H9 (cell line): ENCODE data around the gene PLD2. TPM values are rescaled to one million over a fixed set of nuclear protein-coding genes. Genes with fewer than 3 reads are reported as not detected.

ENCODE experiments used
- DNase-seq: peaks from one replicate; pipeline ENCODE4 v3.0.0-alpha.2; 2017
- H2AFZ ChIP-seq: one replicate; pipeline ENCODE4 v1.6.1; 2013; ENCODE audit warnings: mild to moderate bottlenecking, low read length, control low read depth, moderate library complexity
- H2AK5ac ChIP-seq: 2 replicates; pipeline ENCODE4 v1.6.1; 2013; ENCODE audit warnings: low read length, control low read depth, mixed read lengths; ENCODE audit not compliant: insufficient read length
- H2BK120ac ChIP-seq: one replicate; pipeline ENCODE4 v1.6.1; 2013; ENCODE audit warnings: low read depth, mild to moderate bottlenecking, low read length, control low read depth, inconsistent platforms; ENCODE audit not compliant: poor library complexity, severe bottlenecking
- H2BK12ac ChIP-seq: 2 replicates; pipeline ENCODE4 v1.6.1; 2013; ENCODE audit warnings: low read length, control low read depth, mixed read lengths, low read depth; ENCODE audit not compliant: insufficient read length
- H2BK15ac ChIP-seq: 2 replicates; pipeline ENCODE4 v1.6.1; 2013; ENCODE audit warnings: low read depth, low read length, control low read depth
- H2BK20ac ChIP-seq: one replicate; pipeline ENCODE4 v1.6.1; 2013; ENCODE audit warnings: low read depth, mild to moderate bottlenecking, low read length, control low read depth, inconsistent platforms; ENCODE audit not compliant: poor library complexity, severe bottlenecking
- H2BK5ac ChIP-seq: 2 replicates; pipeline ENCODE4 v1.6.1; 2013; ENCODE audit warnings: low read length, control low read depth, mixed read lengths; ENCODE audit not compliant: insufficient read length
- H3K14ac ChIP-seq: 2 replicates; pipeline ENCODE4 v1.6.1; 2013; ENCODE audit warnings: low read length, control low read depth; ENCODE audit not compliant: insufficient read depth
- H3K18ac ChIP-seq: 2 replicates; pipeline ENCODE4 v1.6.1; 2013; ENCODE audit warnings: low read depth, mild to moderate bottlenecking, mixed read lengths, low read length, control low read depth; ENCODE audit not compliant: insufficient read length
- H3K23ac ChIP-seq: 2 replicates; pipeline ENCODE4 v1.6.1; 2013; ENCODE audit warnings: low read length, control low read depth, mixed read lengths, low read depth; ENCODE audit not compliant: insufficient read length
- H3K23me2 ChIP-seq: 2 replicates; pipeline ENCODE4 v1.6.1; 2013; ENCODE audit warnings: low read depth, mild to moderate bottlenecking, mixed read lengths, low read length, control low read depth; ENCODE audit not compliant: insufficient read length, poor library complexity, severe bottlenecking
- H3K27ac ChIP-seq: 2 replicates; pipeline ENCODE4 v1.5.1; 2013; ENCODE audit warnings: low read length, control low read depth, mixed read lengths, low read depth; ENCODE audit not compliant: insufficient read length
- H3K27me3 ChIP-seq: 2 replicates; pipeline ENCODE4 v1.6.1; 2013; ENCODE audit warnings: low read length, control low read depth, inconsistent platforms; ENCODE audit not compliant: insufficient read depth
- H3K4ac ChIP-seq: 2 replicates; pipeline ENCODE4 v1.6.1; 2013; ENCODE audit warnings: low read depth, mild to moderate bottlenecking, control low read depth, inconsistent platforms, low read length, moderate library complexity
- H3K4me1 ChIP-seq: 2 replicates; pipeline ENCODE4 v1.6.1; 2013; ENCODE audit warnings: low read length, control low read depth, inconsistent platforms; ENCODE audit not compliant: insufficient read depth
- H3K4me2 ChIP-seq: 2 replicates; pipeline ENCODE4 v1.6.1; 2013; ENCODE audit warnings: low read length, control low read depth, mixed read lengths; ENCODE audit not compliant: insufficient read length, insufficient read depth
- H3K56ac ChIP-seq: 2 replicates; pipeline ENCODE4 v1.6.1; 2013; ENCODE audit warnings: low read depth, mild to moderate bottlenecking, mixed read lengths, low read length, control low read depth; ENCODE audit not compliant: insufficient read length
- H3K79me1 ChIP-seq: 2 replicates; pipeline ENCODE4 v1.6.1; 2013; ENCODE audit warnings: low read depth, mild to moderate bottlenecking, moderate library complexity, low read length, control low read depth, inconsistent platforms; ENCODE audit not compliant: insufficient read depth, poor library complexity, severe bottlenecking
- H3K79me2 ChIP-seq: 2 replicates; pipeline ENCODE4 v1.6.1; 2013; ENCODE audit warnings: low read length, control low read depth, inconsistent platforms; ENCODE audit not compliant: insufficient read depth
- H3K9ac ChIP-seq: 2 replicates; pipeline ENCODE4 v1.6.1; 2013; ENCODE audit warnings: low read length, control low read depth, mixed read lengths; ENCODE audit not compliant: insufficient read length; ENCODE audit errors: extremely low read depth
- H3K9me3 ChIP-seq: one replicate; pipeline ENCODE4 v1.6.1; 2013; ENCODE audit warnings: low read depth, low read length, inconsistent platforms; ENCODE audit not compliant: control insufficient read depth
- H3T11ph ChIP-seq: one replicate; pipeline ENCODE4 v1.6.1; 2013; ENCODE audit warnings: mild to moderate bottlenecking, low read length, control low read depth, inconsistent platforms
- H4K20me1 ChIP-seq: one replicate; pipeline ENCODE4 v1.6.1; 2013; ENCODE audit not compliant: control insufficient read depth, insufficient read length, insufficient read depth
- H4K5ac ChIP-seq: 2 replicates; pipeline ENCODE4 v1.6.1; 2013; ENCODE audit warnings: low read depth, mild to moderate bottlenecking, mixed read lengths, low read length, control low read depth; ENCODE audit not compliant: insufficient read length
- H4K8ac ChIP-seq: replicated peaks from 2 replicates; pipeline ENCODE4 v1.6.1; 2013; ENCODE audit warnings: low read length, control low read depth, mixed read lengths, low read depth; ENCODE audit not compliant: insufficient read length
- H4K91ac ChIP-seq: 2 replicates; pipeline ENCODE4 v1.6.1; 2013; ENCODE audit warnings: low read depth, mild to moderate bottlenecking, moderate library complexity, mixed read lengths, low read length, control low read depth; ENCODE audit not compliant: insufficient read length
- H3K27ac Mint-ChIP-seq, 3 experiments: 2 replicates in 2 of 3; 3 replicates in 1 of 3; pipeline ENCODE4 v1.8.0; 2020 to 2021; ENCODE audit warnings: mixed read lengths in 3 of 3, mild to moderate bottlenecking in 1 of 3, moderate library complexity in 1 of 3
- H3K27me3 Mint-ChIP-seq: 2 replicates; pipeline ENCODE4 v1.8.0; 2021; ENCODE audit warnings: low read depth, mild to moderate bottlenecking, moderate library complexity, mixed read lengths
- H3K36me3 Mint-ChIP-seq, 3 experiments: 2 replicates in 2 of 3; 3 replicates in 1 of 3; pipeline ENCODE4 v1.8.0; 2020 to 2021; ENCODE audit warnings: low read depth in 3 of 3, mixed read lengths in 3 of 3; ENCODE audit not compliant: insufficient read depth in 1 of 3
- H3K4me1 Mint-ChIP-seq, 2 experiments: 2 replicates each; pipeline ENCODE4 v1.8.0; 2020; ENCODE audit warnings: mixed read lengths in 2 of 2
- H3K4me3 Mint-ChIP-seq, 2 experiments: 2 replicates in 1 of 2; 3 replicates in 1 of 2; pipeline ENCODE4 v1.8.0; 2020 to 2021; ENCODE audit warnings: mild to moderate bottlenecking in 2 of 2, mixed read lengths in 2 of 2, moderate library complexity in 1 of 2
- H3K9me3 Mint-ChIP-seq, 2 experiments: 2 replicates in 1 of 2; 3 replicates in 1 of 2; pipeline ENCODE4 v1.8.0; 2020; ENCODE audit warnings: mild to moderate bottlenecking in 2 of 2, mixed read lengths in 2 of 2, moderate library complexity in 1 of 2
- CTCF ChIP-seq: fragments of 200-600 bp; sonication (generic); conservative IDR thresholded peaks from 3 replicates; pipeline ENCODE4 v1.8.0; 2021; ENCODE audit warnings: antibody characterized with exemption, mild to moderate bottlenecking
- WGBS: extraction: QIAGEN DNeasy Blood & Tissue Kit; methylation state at CpG from one replicate; pipeline ENCODE4 v1.1.7; 2013; ENCODE audit warnings: missing lambda C conversion rate, low lambda C conversion rate, mixed read lengths; ENCODE audit not compliant: insufficient read length; ENCODE audit errors: extremely low coverage; 5-methylcytosine and 5-hydroxymethylcytosine counted together
- total RNA-seq: library from RNA; stranded (reverse); gene quantifications from 2 replicates; pipeline ENCODE4 v1.2.1, GENCODE V29; 2021

Gene PLD2
- total RNA-seq, 1 experiment from 2014 or later = 63.3 TPM

GRCh38 chr17:4806456-4806776 lies 536 bp upstream of the PLD2 start:
- Mint-ChIP-seq H3K36me3 (peaks cover 14 to 29% (median 27%) of the 10 kb centered on the region in 3 experiments; a peak in 6 of 7 replicates), H3K27ac (no peak overlapping the region), H3K9me3 (no peaks in the 10 kb centered on the region), H3K4me3 (peak overlapping the region; percentile 69 to 82), H3K4me1 (peaks cover 15 to 16% of the 10 kb centered on the region in 2 experiments), H3K27me3 (no peaks in the 10 kb centered on the region; the same call in 1 of the 2 replicates)
- Histone ChIP-seq H3K79me2 (no peaks in the 10 kb centered on the region), H4K20me1 (no peaks in the 10 kb centered on the region), H3K14ac (no peak overlapping the region), H3K18ac (no peak overlapping the region), H4K8ac (no peak overlapping the region), H2BK5ac (no peak overlapping the region), H2BK12ac (no peak overlapping the region), H2BK120ac (no peak overlapping the region), H3K79me1 (no peaks in the 10 kb centered on the region), H3K9ac (no peak overlapping the region), H2AK5ac (no peak overlapping the region), H4K91ac (no peak overlapping the region), H3K23me2 (peaks cover 5% of the 10 kb centered on the region), H3K27ac (no peak overlapping the region), H3T11ph (no peak overlapping the region), H2AFZ (no peak overlapping the region), H2BK15ac (no peak overlapping the region), H3K4ac (no peak overlapping the region), H4K5ac (no peak overlapping the region), H2BK20ac (no peak overlapping the region), H3K9me3 (no peaks in the 10 kb centered on the region), H3K4me2 (peak overlapping the region; percentile 26), H3K27me3 (no peaks in the 10 kb centered on the region), H3K56ac (no peak overlapping the region), H3K4me1 (no peaks in the 10 kb centered on the region), H3K23ac (no peak overlapping the region)
- DNase-seq = no peak
- TF ChIP-seq CTCF = no peak
- no CpG with 5 or more reads among the region's 16 CpGs for WGBS
